OCI-LY1 (cell line): ENCODE data around the gene PLEKHH3.

ENCODE experiments used
- EZH2 ChIP-seq: fragments of 200-600 bp; sonication (generic), shearing (Covaris generic); IDR thresholded peaks from 2 replicates; pipeline ENCODE4 v1.8.0; 2017; ENCODE audit warnings: borderline replicate concordance, mixed run types, mild to moderate bottlenecking, antibody characterized with exemption, low read length, moderate library complexity, mixed read lengths
- TF ChIP-seq, protein P1 (sequence below): fragments of 200-600 bp; sonication (generic), shearing (Covaris generic); IDR thresholded peaks from 2 replicates; pipeline ENCODE4 v1.5.1; 2017; ENCODE audit warnings: mild to moderate bottlenecking, antibody characterized with exemption, low read length, moderate library complexity, mixed read lengths

DNA sequence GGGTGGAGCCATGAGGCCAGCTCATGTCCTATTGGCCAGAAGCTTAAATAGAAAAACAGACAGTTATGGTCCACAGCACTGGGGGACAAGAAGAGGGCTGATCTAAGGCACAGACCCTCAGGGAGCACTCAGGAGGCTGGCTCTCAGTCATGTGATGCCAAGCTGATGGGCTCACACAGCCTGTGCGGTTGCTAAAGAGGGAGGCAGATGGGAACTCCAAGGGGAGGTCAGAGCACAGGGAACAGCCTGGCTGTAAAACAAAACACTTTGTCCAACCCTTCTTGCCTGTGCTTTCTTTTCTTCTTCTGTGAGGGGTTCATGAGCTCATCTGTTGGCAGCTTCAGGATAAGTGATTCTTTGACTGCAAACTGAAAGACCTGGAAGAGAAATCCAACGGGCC lies 32.8 kb upstream of the PLEKHH3 start:
- TF ChIP-seq, protein P1, sequence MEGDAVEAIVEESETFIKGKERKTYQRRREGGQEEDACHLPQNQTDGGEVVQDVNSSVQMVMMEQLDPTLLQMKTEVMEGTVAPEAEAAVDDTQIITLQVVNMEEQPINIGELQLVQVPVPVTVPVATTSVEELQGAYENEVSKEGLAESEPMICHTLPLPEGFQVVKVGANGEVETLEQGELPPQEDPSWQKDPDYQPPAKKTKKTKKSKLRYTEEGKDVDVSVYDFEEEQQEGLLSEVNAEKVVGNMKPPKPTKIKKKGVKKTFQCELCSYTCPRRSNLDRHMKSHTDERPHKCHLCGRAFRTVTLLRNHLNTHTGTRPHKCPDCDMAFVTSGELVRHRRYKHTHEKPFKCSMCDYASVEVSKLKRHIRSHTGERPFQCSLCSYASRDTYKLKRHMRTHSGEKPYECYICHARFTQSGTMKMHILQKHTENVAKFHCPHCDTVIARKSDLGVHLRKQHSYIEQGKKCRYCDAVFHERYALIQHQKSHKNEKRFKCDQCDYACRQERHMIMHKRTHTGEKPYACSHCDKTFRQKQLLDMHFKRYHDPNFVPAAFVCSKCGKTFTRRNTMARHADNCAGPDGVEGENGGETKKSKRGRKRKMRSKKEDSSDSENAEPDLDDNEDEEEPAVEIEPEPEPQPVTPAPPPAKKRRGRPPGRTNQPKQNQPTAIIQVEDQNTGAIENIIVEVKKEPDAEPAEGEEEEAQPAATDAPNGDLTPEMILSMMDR = no peak
- TF ChIP-seq EZH2 = no peak
